HL-60 (cell line): Measurements from ENCODE around the gene BBS9.

Source experiments
- DNase-seq, 2 experiments: peaks; one replicate each; pipeline ENCODE4 v3.0.0-alpha.2; 2010 to 2020; ENCODE audit warnings: low read depth in 1 of 2, low spot score in 1 of 2
- H3K27ac ChIP-seq: fragments of 250-450 bp; sonication (Bioruptor Pico); replicated peaks from 2 replicates; pipeline ENCODE4 v1.5.1; 2020; ENCODE audit warnings: mild to moderate bottlenecking, moderate library complexity
- H3K27me3 ChIP-seq: fragments of 250-450 bp; sonication (Bioruptor Pico); 2 replicates; pipeline ENCODE4 v1.5.1; 2021; ENCODE audit warnings: mild to moderate bottlenecking, moderate library complexity; ENCODE audit not compliant: insufficient read depth, poor library complexity, severe bottlenecking
- H3K4me3 ChIP-seq: replicated peaks from 2 replicates; pipeline ENCODE4 v1.5.1; 2011; ENCODE audit warnings: mild to moderate bottlenecking, control low read depth, low read length; ENCODE audit not compliant: insufficient read depth
- GABPA ChIP-seq: IDR thresholded peaks from 2 replicates; pipeline ENCODE4 v1.6.1; 2012; ENCODE audit warnings: low read depth
- POLR2AphosphoS5 ChIP-seq: IDR thresholded peaks from 2 replicates; pipeline ENCODE4 v1.6.1; 2012; ENCODE audit warnings: low read depth
- SPI1 ChIP-seq: IDR thresholded peaks from 2 replicates; pipeline ENCODE4 v1.6.1; 2012; ENCODE audit warnings: low read depth, mild to moderate bottlenecking, borderline replicate concordance
- TF ChIP-seq, protein P1 (sequence below): IDR thresholded peaks from one replicate; pipeline ENCODE4 v1.5.1; 2011; ENCODE audit warnings: low read length, control low read depth, inconsistent platforms; ENCODE audit not compliant: insufficient read depth
- TF ChIP-seq, protein P2 (sequence below): IDR thresholded peaks from 2 replicates; pipeline ENCODE4 v1.6.1; 2012; ENCODE audit warnings: low read depth; ENCODE audit not compliant: insufficient replicate concordance

The BBS9 gene

DNA sequence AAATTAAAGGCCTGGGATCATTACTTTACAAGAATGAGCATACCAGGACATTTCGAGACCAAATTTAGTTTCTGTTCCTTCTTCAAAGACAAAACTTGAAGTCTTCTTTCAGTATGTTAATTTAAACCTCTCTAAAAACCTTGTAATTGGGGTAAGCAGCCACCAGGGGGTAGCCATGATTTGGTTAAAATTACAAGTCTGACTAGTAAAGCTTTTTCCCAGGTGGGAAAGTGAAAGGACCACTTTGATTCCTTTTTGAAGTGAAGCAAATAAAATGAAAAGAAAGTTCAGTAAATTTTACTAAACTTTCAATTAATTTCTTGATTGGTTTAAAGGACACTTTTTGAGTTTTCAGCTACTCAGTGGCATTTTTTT lies 294.3 kb downstream of the BBS9 start:
- Histone ChIP-seq H3K4me3 (no peak overlapping the region), H3K27me3 (peaks cover 3% of the 10 kb centered on the region), H3K27ac (no peak overlapping the region)
- no peak for TF ChIP-seq GABPA
- TF ChIP-seq, protein P1, sequence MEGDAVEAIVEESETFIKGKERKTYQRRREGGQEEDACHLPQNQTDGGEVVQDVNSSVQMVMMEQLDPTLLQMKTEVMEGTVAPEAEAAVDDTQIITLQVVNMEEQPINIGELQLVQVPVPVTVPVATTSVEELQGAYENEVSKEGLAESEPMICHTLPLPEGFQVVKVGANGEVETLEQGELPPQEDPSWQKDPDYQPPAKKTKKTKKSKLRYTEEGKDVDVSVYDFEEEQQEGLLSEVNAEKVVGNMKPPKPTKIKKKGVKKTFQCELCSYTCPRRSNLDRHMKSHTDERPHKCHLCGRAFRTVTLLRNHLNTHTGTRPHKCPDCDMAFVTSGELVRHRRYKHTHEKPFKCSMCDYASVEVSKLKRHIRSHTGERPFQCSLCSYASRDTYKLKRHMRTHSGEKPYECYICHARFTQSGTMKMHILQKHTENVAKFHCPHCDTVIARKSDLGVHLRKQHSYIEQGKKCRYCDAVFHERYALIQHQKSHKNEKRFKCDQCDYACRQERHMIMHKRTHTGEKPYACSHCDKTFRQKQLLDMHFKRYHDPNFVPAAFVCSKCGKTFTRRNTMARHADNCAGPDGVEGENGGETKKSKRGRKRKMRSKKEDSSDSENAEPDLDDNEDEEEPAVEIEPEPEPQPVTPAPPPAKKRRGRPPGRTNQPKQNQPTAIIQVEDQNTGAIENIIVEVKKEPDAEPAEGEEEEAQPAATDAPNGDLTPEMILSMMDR, result peak; percentile 8
- TF ChIP-seq, protein P2, sequence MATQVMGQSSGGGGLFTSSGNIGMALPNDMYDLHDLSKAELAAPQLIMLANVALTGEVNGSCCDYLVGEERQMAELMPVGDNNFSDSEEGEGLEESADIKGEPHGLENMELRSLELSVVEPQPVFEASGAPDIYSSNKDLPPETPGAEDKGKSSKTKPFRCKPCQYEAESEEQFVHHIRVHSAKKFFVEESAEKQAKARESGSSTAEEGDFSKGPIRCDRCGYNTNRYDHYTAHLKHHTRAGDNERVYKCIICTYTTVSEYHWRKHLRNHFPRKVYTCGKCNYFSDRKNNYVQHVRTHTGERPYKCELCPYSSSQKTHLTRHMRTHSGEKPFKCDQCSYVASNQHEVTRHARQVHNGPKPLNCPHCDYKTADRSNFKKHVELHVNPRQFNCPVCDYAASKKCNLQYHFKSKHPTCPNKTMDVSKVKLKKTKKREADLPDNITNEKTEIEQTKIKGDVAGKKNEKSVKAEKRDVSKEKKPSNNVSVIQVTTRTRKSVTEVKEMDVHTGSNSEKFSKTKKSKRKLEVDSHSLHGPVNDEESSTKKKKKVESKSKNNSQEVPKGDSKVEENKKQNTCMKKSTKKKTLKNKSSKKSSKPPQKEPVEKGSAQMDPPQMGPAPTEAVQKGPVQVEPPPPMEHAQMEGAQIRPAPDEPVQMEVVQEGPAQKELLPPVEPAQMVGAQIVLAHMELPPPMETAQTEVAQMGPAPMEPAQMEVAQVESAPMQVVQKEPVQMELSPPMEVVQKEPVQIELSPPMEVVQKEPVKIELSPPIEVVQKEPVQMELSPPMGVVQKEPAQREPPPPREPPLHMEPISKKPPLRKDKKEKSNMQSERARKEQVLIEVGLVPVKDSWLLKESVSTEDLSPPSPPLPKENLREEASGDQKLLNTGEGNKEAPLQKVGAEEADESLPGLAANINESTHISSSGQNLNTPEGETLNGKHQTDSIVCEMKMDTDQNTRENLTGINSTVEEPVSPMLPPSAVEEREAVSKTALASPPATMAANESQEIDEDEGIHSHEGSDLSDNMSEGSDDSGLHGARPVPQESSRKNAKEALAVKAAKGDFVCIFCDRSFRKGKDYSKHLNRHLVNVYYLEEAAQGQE, result no peak
- TF ChIP-seq POLR2AphosphoS5, result no peak
- no peak for TF ChIP-seq SPI1
- DNase-seq, result no peak

DNA sequence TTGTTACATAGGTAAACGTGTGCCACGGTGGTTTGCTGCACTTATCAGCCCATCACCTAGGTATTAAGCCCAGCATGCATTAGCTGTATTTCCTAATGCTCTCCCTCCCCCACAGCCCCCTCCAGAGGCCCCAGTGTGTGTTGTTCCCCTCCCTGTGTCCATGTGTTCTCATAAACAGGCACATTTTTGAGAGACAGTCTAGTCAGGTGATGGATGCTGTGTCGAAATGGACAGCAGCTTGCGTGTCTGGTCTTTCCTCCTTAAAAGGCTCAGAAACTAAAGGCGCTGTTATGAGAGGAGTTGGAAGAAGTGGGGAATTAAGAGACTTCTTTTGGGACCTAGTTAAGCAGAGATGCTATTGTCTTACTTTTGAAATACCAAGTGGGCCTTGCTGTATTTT lies 296.0 kb downstream of the BBS9 start:
- H3K27me3 ChIP-seq, result peaks cover under 1% of the 10 kb centered on the region
- DNase-seq, result no peak
- no peak overlapping the region for H3K4me3 ChIP-seq
- TF ChIP-seq, protein P2, result no peak
- TF ChIP-seq, protein P1, result no peak
- no peak for TF ChIP-seq SPI1
- no peak for TF ChIP-seq GABPA
- no peak for TF ChIP-seq POLR2AphosphoS5
- H3K27ac ChIP-seq, result no peak overlapping the region

DNA sequence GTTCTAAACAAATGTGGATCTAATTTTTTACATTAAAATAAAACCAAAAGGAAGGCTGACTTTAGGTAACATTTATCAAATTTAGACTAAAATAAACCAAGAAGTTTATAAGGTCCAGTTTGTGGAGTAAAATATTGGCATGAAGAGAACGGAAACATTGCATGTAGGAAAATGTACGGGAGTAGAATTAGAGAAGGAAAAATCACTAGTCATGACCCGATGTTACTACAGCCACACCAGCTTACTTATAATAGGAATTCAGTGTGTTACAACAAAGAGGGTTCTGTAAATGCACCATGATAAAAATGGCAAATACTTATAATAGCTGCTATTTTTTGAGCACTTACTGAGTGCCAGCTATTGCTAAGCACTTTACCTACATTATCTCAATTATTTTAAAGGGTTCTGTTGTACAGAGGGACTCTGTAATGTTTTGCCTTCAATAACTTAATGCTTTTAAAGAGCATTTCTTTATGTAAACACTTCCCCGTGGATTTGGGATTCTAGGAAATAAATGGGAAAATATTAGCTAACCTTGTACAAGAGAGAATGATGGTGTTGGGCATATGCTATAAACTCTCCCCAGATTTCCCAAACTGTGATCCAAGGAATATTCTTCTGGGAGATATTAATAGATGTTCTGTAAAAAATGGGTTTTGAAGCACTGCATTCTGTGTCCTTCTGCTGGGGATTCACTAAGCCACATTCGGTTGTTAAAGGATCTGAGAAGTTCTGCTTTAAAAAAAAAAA lies 296.7 kb downstream of the BBS9 start:
- no peaks in the 10 kb centered on the region for H3K27me3 ChIP-seq
- no peak for DNase-seq
- TF ChIP-seq, protein P2, result no peak
- TF ChIP-seq, protein P1, result no peak
- TF ChIP-seq POLR2AphosphoS5, result no peak
- no peak for TF ChIP-seq GABPA
- TF ChIP-seq SPI1, result no peak
- H3K27ac ChIP-seq, result no peak overlapping the region
- H3K4me3 ChIP-seq, result no peak overlapping the region
